ENCODE measurements around the gene GPR15LG.

- no peak for TF ChIP-seq CTCF (IDR thresholded peaks at IDR 0.05; ENCODE audit: low read length)
- TF ChIP-seq EZH2 (IDR thresholded peaks at IDR 0.05; ENCODE audit: borderline replicate concordance, low read length) = no peak
Measured at GRCh38 chr10:84166620-84167288, 6.8 kb upstream of the GPR15LG start.
